ENCODE data around the gene TCERG1L. TPM values are rescaled to one million over a fixed set of nuclear protein-coding genes. Genes with fewer than 3 reads are reported as not detected.
"Not testable (repeated sequence)": the region's sequence is repeated elsewhere in the genome, so short reads cannot be mapped to it uniquely, and the experiment has no call there.

Gene TCERG1L
- total RNA-seq, 2 donors from 2014 or later: 4.0 to 4.2 TPM

DNA sequence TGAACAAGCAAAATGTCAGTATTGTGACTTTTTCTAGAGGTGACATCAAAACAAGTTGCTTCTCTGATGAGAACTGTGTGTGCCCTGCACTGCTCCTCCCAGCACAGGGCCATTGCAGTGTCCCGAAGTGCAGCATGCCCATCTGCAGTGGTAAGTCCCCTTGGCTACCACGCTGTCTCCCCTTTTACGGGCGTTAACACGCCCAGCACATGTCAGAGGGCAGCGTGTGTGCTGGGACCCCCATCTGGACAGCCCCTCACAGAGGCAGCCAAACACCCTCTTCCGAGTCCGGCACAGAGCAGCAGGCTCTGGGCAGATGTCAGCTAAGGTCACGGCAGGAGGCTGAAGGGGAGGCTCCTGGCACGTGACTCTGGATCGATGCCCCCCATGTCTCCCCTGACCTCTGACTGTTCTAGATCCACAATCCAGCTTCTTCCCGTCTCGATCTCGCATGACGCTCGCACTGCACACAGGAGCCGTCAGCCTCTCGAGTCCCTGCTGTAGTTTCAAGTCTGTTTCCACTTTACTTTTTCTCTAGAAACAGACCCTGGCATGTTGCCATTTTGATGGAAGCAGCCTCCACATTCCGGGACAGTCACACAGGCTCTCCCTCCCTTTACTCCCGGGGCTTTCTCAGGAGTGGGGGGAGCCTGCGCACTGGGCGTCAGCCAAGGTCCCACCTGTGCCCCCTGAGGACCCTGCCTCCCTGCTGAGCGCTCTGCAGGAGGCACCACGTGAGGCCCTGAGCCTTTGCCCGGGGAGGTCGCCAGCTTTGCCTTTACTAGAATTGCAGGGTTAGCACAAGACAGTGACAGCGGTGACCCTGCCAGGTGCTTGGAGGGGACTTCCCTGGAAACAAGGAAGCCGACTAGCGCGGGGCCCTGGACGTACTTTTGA lies 133.8 kb downstream of the TCERG1L start:
- H3K9me3 ChIP-seq: no peaks in the 10 kb centered on the region
- ATAC-seq: no peak
- no peak for TF ChIP-seq POLR2A (IDR thresholded peaks at IDR 0.05)
- TF ChIP-seq, protein P1, sequence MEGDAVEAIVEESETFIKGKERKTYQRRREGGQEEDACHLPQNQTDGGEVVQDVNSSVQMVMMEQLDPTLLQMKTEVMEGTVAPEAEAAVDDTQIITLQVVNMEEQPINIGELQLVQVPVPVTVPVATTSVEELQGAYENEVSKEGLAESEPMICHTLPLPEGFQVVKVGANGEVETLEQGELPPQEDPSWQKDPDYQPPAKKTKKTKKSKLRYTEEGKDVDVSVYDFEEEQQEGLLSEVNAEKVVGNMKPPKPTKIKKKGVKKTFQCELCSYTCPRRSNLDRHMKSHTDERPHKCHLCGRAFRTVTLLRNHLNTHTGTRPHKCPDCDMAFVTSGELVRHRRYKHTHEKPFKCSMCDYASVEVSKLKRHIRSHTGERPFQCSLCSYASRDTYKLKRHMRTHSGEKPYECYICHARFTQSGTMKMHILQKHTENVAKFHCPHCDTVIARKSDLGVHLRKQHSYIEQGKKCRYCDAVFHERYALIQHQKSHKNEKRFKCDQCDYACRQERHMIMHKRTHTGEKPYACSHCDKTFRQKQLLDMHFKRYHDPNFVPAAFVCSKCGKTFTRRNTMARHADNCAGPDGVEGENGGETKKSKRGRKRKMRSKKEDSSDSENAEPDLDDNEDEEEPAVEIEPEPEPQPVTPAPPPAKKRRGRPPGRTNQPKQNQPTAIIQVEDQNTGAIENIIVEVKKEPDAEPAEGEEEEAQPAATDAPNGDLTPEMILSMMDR (IDR thresholded peaks at IDR 0.05): no peak
- no peak overlapping the region for H3K27ac ChIP-seq
- 68 to 76% methylated on average over 30 to 31 of the region's 31 CpGs for WGBS, 2 donors
- H3K27me3 ChIP-seq: no peaks in the 10 kb centered on the region
- no peak for DNase-seq
- intact Hi-C loops (cut with DNase I): no loop called here
- H3K4me3 ChIP-seq: no peak overlapping the region
- peaks cover 21% of the 10 kb centered on the region for H3K4me1 ChIP-seq
- H3K36me3 ChIP-seq (replicated peaks in 1 of 2; ENCODE audit: insufficient read depth in 1 of 2, low read depth in 2 of 2): no peaks in the 10 kb centered on the region

- DNase-seq: no peak
- Histone ChIP-seq H3K4me1 (peaks cover 21% of the 10 kb centered on the region), H3K4me3 (no peak overlapping the region), H3K36me3 (replicated peaks in 1 of 2; ENCODE audit: insufficient read depth in 1 of 2, low read depth in 2 of 2) (no peaks in the 10 kb centered on the region), H3K27ac (no peak overlapping the region), H3K27me3 (no peaks in the 10 kb centered on the region), H3K9me3 (no peaks in the 10 kb centered on the region)
- intact Hi-C loops (cut with DNase I): no loop called here
- no peak for TF ChIP-seq POLR2A (IDR thresholded peaks at IDR 0.05)
- TF ChIP-seq, protein P1 (IDR thresholded peaks at IDR 0.05): no peak
- no peak for ATAC-seq
- 72 to 75% methylated on average over 8 of the region's 8 CpGs for WGBS, 2 donors
These were observed 134.6 kb downstream of the TCERG1L start for GRCh38 chr10:131176907-131177306.

DNA sequence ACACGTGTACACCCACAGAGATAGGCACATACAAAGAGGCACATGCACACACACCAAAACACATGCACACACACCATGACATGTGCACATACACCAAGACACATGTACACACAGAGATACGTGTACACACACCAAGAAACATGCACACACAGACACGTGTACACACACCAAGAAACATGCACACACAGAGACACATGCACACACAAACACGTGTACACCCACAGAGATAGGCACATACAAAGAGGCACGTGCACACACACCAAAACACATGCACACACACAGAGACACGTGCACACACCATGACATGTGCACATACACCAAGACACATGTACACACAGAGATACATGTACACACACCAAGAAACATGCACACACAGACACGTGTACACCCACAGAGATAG lies 135.2 kb downstream of the TCERG1L start:
- H3K9me3 ChIP-seq; H3K4me3 ChIP-seq; intact Hi-C loops (cut with DNase I); H3K36me3 ChIP-seq (replicated peaks in 1 of 2; ENCODE audit: insufficient read depth in 1 of 2, low read depth in 2 of 2); DNase-seq; ATAC-seq; H3K27ac ChIP-seq; H3K27me3 ChIP-seq: not testable (repeated sequence)
- 72% methylated on average over 7 of the region's 7 CpGs for WGBS, 2 donors
- peaks cover 21% of the 10 kb centered on the region for H3K4me1 ChIP-seq
- TF ChIP-seq, protein P1 (IDR thresholded peaks at IDR 0.05): peak in 1 of 7 experiments; percentile 15

DNA sequence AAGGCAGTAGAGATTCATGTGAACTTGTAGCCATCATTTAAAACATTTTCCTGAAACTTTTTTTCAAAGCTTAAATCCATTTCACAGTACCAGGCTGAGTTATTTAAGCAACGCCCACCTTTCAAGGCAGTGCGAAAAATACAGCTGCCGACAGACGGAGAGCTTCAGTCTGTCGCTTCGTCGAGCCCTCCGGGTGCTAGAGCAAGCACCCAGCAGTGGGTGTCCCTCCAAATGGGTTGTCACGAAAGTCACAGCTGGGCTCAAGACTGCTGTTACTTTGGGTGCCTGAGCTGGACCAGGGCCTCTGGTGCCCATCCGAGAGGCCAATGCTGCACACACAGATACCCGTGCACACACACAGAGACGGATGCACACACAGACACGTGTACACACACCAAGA lies 135.6 kb downstream of the TCERG1L start:
- intact Hi-C loops (cut with DNase I): no loop called here
- H3K36me3 ChIP-seq (replicated peaks in 1 of 2; ENCODE audit: insufficient read depth in 1 of 2, low read depth in 2 of 2): no peaks in the 10 kb centered on the region
- H3K27me3 ChIP-seq: no peaks in the 10 kb centered on the region
- no peak overlapping the region for H3K27ac ChIP-seq
- peaks cover 17% of the 10 kb centered on the region for H3K4me1 ChIP-seq
- TF ChIP-seq, protein P1 (IDR thresholded peaks at IDR 0.05): no peak
- no peak for TF ChIP-seq POLR2A (IDR thresholded peaks at IDR 0.05)
- 87% methylated on average over 13 of the region's 13 CpGs for WGBS, 2 donors
- no peaks in the 10 kb centered on the region for H3K9me3 ChIP-seq
- H3K4me3 ChIP-seq: no peak overlapping the region
- DNase-seq: no peak
- ATAC-seq: no peak

Measured in body of pancreas (tissue), 4 donors.